GM21529 (cell line): ENCODE data around the gene GNG7.

Source experiments
- ATAC-seq: cut with Tn5 transposase; IDR thresholded peaks from one replicate; pipeline ENCODE4 v1.9.1; 2021; ENCODE audit not compliant: unreplicated experiment

The GNG7 gene

GRCh38 chr19:2492870-2493269 is 209.6 kb downstream of the GNG7 start:
- ATAC-seq: no peak

- ATAC-seq: no peak
Observed at GRCh38 chr19:2491130-2491801, 211.2 kb downstream of the GNG7 start.

- no peak for ATAC-seq
Observed at GRCh38 chr19:2490659-2491058, 211.8 kb downstream of the GNG7 start.

- ATAC-seq: no peak
Observed at GRCh38 chr19:2488942-2489731, 213.4 kb downstream of the GNG7 start.

- no peak for ATAC-seq
Observed at GRCh38 chr19:2488405-2488941, 214.0 kb downstream of the GNG7 start.

- no peak for ATAC-seq
Observed at GRCh38 chr19:2487842-2488241, 214.7 kb downstream of the GNG7 start.

- ATAC-seq: no peak
Observed at GRCh38 chr19:2487090-2487489, 215.4 kb downstream of the GNG7 start.

GRCh38 chr19:2485428-2485827 is 217.1 kb downstream of the GNG7 start:
- no peak for ATAC-seq

- ATAC-seq: no peak
Observed at GRCh38 chr19:2484178-2484937, 218.1 kb downstream of the GNG7 start.

- no peak for ATAC-seq
Observed at GRCh38 chr19:2483484-2484151, 218.9 kb downstream of the GNG7 start.

GRCh38 chr19:2483084-2483483 is 219.4 kb downstream of the GNG7 start:
- ATAC-seq: no peak

GRCh38 chr19:2482354-2483038 is 220.0 kb downstream of the GNG7 start:
- no peak for ATAC-seq

GRCh38 chr19:2481466-2481865 is 221.0 kb downstream of the GNG7 start:
- no peak for ATAC-seq

- no peak for ATAC-seq
Observed at GRCh38 chr19:2479556-2480194, 222.8 kb downstream of the GNG7 start.

GRCh38 chr19:2478756-2479555 is 223.5 kb downstream of the GNG7 start:
- ATAC-seq: no peak

- ATAC-seq: no peak
Observed at GRCh38 chr19:2478278-2478755, 224.2 kb downstream of the GNG7 start.

- ATAC-seq: no peak
Observed at GRCh38 chr19:2477732-2478191, 224.7 kb downstream of the GNG7 start.

- no peak for ATAC-seq
Observed at GRCh38 chr19:2477141-2477710, 225.3 kb downstream of the GNG7 start.
